GM12878 (cell line): ENCODE data around the gene PPP2R1A. TPM values are rescaled to one million over a fixed set of nuclear protein-coding genes. Genes with fewer than 3 reads are reported as not detected.

Experiments used
- ATAC-seq: fragments of 200-7000 bp; cut with Tn5 transposase; 3 replicates; pipeline ENCODE4 v1.9.1; 2020; ENCODE audit warnings: mild to moderate bottlenecking, moderate library complexity
- BruUV-seq: library from RNA; stranded (reverse); fragments of 400-500 nt; replicated peaks from 2 replicates; lab custom pipeline; 2021; lab: Mats Ljungman, UMichigan
- CTCF ChIA-PET: fragments of 300-600 bp; sonication (Branson Sonifier 250); formaldehyde crosslinking; extraction: SDS; loops from one replicate; lab custom pipeline; 2021; ENCODE audit warnings: inconsistent platforms; lab: Yijun Ruan, JAX
- POLR2A ChIA-PET: fragments of 350-600 bp; formaldehyde crosslinking; extraction: SDS; loops from one replicate; lab custom pipeline; 2021; ENCODE audit warnings: inconsistent platforms; lab: Charles Lee
- RAD21 ChIA-PET: fragments of 300-600 bp; sonication (Branson Sonifier 250); formaldehyde crosslinking; loops from one replicate; lab custom pipeline; 2023; ENCODE audit warnings: antibody characterized with exemption; ENCODE audit not compliant: unreplicated experiment; lab: Charles Lee
- SMC1A ChIA-PET: fragments of 300-600 bp; sonication (Branson Sonifier 250); formaldehyde crosslinking; loops from one replicate; lab custom pipeline; 2023; ENCODE audit not compliant: unreplicated experiment, uncharacterized antibody; lab: Charles Lee
- DNase-seq: peaks from one replicate; pipeline ENCODE4 v3.0.0-alpha.2; 2011; ENCODE audit warnings: low read depth, low spot score
- FAIRE-seq: peaks from 3 replicates; lab custom pipeline; 2011; peaks lifted over from hg19 to GRCh38; lab: Jason Lieb, UNC
- H2AFZ ChIP-seq: 2 replicates; pipeline ENCODE4 v1.6.0; 2011; ENCODE audit warnings: low read depth, low read length, control low read depth; ENCODE audit not compliant: control insufficient read depth
- H3K27ac ChIP-seq: 2 replicates; pipeline ENCODE4 v1.5.1; 2011; ENCODE audit warnings: control low read depth; ENCODE audit not compliant: control insufficient read depth, insufficient read depth
- H3K27me3 ChIP-seq, 2 experiments: replicated peaks in 1 of 2; 2 replicates each; pipeline versions ENCODE4 v1.6.0 to v1.6.1; 2011; ENCODE audit warnings: low read length in 1 of 2; ENCODE audit not compliant: control insufficient read depth in 2 of 2, insufficient read depth in 2 of 2
- H3K36me3 ChIP-seq, 2 experiments: 2 replicates each; pipeline ENCODE4 v1.5.1; 2011; ENCODE audit warnings: low read length in 1 of 2; ENCODE audit not compliant: control insufficient read depth in 2 of 2, insufficient read depth in 2 of 2
- H3K4me1 ChIP-seq: 2 replicates; pipeline ENCODE4 v1.6.1; 2011; ENCODE audit warnings: mild to moderate bottlenecking, low read length, moderate library complexity, mixed read lengths; ENCODE audit not compliant: control insufficient read depth, insufficient read depth
- H3K4me2 ChIP-seq: 2 replicates; pipeline ENCODE4 v1.6.0; 2011; ENCODE audit warnings: control low read depth; ENCODE audit not compliant: control insufficient read depth, insufficient read depth
- H3K4me3 ChIP-seq: fragments of 200-600 bp; sonication (generic); 2 replicates; pipeline ENCODE4 v1.5.1; 2016
- H3K79me2 ChIP-seq: 2 replicates; pipeline ENCODE4 v1.6.0; 2011; ENCODE audit warnings: low read length; ENCODE audit not compliant: control insufficient read depth, insufficient read depth
- H3K9ac ChIP-seq: 2 replicates; pipeline ENCODE4 v1.8.0; 2011; ENCODE audit warnings: low read length, control low read depth, mixed read lengths; ENCODE audit not compliant: control insufficient read depth, insufficient read depth
- H3K9me3 ChIP-seq: replicated peaks from 3 replicates; pipeline ENCODE4 v1.5.1; 2011; ENCODE audit warnings: mild to moderate bottlenecking, low read length; ENCODE audit not compliant: control insufficient read depth, insufficient read depth
- H4K20me1 ChIP-seq: 2 replicates; pipeline ENCODE4 v1.6.0; 2011; ENCODE audit not compliant: control insufficient read depth, insufficient read depth
- ASH2L ChIP-seq: fragments of 300-600, 200-600 bp; sonication (generic); IDR thresholded peaks from 2 replicates; pipeline ENCODE4 v1.6.1; 2017; ENCODE audit warnings: low read depth, mild to moderate bottlenecking, borderline replicate concordance
- FOXM1 ChIP-seq: IDR thresholded peaks from 2 replicates; pipeline ENCODE4 v1.6.1; 2012; ENCODE audit warnings: low read depth, mild to moderate bottlenecking, inconsistent platforms, low read length, moderate library complexity
- MEF2B ChIP-seq: fragments of 450-650 bp; IDR thresholded peaks from 2 replicates; pipeline ENCODE4 v1.6.1; 2018; ENCODE audit warnings: mild to moderate bottlenecking, moderate library complexity; ENCODE audit not compliant: partially characterized antibody, poor library complexity, severe bottlenecking
- NFXL1 ChIP-seq: fragments of 450-650 bp; IDR thresholded peaks from 2 replicates; pipeline ENCODE4 v1.6.1; 2017; ENCODE audit warnings: antibody characterized with exemption, mild to moderate bottlenecking, borderline replicate concordance
- PML ChIP-seq: IDR thresholded peaks from 2 replicates; pipeline ENCODE4 v1.6.1; 2012; ENCODE audit warnings: low read length, inconsistent platforms
- STAT1 ChIP-seq: fragments of 450-650 bp; conservative IDR thresholded peaks from 2 replicates; pipeline ENCODE4 v1.6.1; 2014; ENCODE audit warnings: antibody characterized with exemption, mild to moderate bottlenecking
- WGBS: methylation state at CpG from one replicate; pipeline ENCODE4 v1.1.6; 2016; ENCODE audit warnings: low lambda C conversion rate; ENCODE audit not compliant: insufficient replicate concordance, insufficient coverage; ENCODE audit errors: missing lambda C conversion rate; 5-methylcytosine and 5-hydroxymethylcytosine counted together
- in situ Hi-C: fragments of 300-500 bp; cut with MboI; formaldehyde crosslinking; loops from 9 replicates; pipeline ENCODE4 v1.14.3; 2018; ENCODE audit warnings: mixed read lengths
- intact Hi-C: fragments of 100-400 bp; cut with micrococcal nuclease; formaldehyde crosslinking; loops from one replicate; pipeline ENCODE4 v1.14.2; 2022; ENCODE audit not compliant: unreplicated experiment
- polyA plus RNA-seq, 11 experiments: library from polyadenylated mRNA; depleted of rRNA in 4 of 11; unstranded in 6 of 11; stranded (reverse) in 5 of 11; fragments of >200 nt; fragmentation: Nextera tagmentation in 4 of 11; fragmentation: Illumina TruSeq in 1 of 11; extraction: Ambion mirVana in 4 of 11; extraction: Trizol in 1 of 11; gene quantifications; 1 replicate in 1 of 11; 2 replicates in 10 of 11; pipeline versions ENCODE4 v1.2.1 to v1.2.3, GENCODE V29; 2011 to 2016; ENCODE audit warnings: inconsistent platforms in 2 of 11, missing spikeins in 2 of 11, low read depth in 1 of 11
- total RNA-seq, 4 experiments: library from RNA; depleted of rRNA in 3 of 4; stranded (reverse); fragments of >200 nt in 3 of 4; fragmentation: Illumina TruSeq in 1 of 4; extraction: Trizol in 1 of 4; gene quantifications; 2 replicates each; pipeline versions ENCODE4 v1.2.1 to v1.2.3, GENCODE V29; 2013 to 2021
- TF ChIP-seq, protein P1 (sequence below): IDR thresholded peaks from 2 replicates; pipeline ENCODE4 v1.6.1; 2012; ENCODE audit warnings: low read length, inconsistent platforms
- TF ChIP-seq, protein P2 (sequence below): fragments of 450-650 bp; IDR thresholded peaks from 2 replicates; pipeline ENCODE4 v1.6.1; 2017; ENCODE audit warnings: mild to moderate bottlenecking, low read depth, inconsistent platforms; ENCODE audit not compliant: poor library complexity, severe bottlenecking

PPP2R1A gene
- total and polyA plus RNA-seq, 10 of the 15 experiments (the other 5 are each of a cell fraction or from before 2014, with no cell fraction given), result 16.0 to 359 (median 140) TPM

DNA sequence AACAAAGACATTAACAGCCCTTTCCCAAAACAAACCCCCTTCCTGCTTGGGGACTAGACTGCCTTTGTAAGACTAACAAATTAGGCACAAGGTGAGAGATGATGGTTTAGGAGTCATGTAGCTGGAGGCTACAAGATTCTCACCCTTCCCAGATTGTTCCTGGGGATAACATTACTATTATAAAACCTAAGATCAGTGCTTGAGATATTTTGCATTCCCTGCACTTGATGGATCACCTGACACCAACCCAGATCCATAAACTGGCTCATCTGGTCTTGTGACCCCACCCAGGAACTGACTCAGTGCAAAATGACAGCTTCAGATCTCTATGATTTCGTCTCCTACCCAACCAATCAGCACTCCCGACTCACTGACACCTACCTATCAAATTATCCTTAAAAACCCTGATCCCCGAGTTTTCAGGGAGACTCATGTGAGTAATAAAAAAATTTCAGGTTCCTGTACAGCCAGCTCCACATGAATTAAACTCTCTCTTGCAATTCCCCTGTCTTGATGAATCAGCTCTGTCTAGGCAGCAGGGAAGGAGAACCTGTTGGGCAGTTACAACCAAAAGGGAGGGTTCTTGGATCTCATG is 47.8 kb upstream of the PPP2R1A start:
- Histone ChIP-seq H3K4me2 (no peak overlapping the region), H4K20me1 (no peaks in the 10 kb centered on the region), H3K36me3 (no peaks in the 10 kb centered on the region), H3K79me2 (peaks cover 9% of the 10 kb centered on the region), H3K4me3 (no peak overlapping the region), H3K4me1 (peaks cover 5% of the 10 kb centered on the region), H3K9me3 (peaks cover 1% of the 10 kb centered on the region; the same call in 2 of the 3 replicates), H3K27me3 (no peaks in the 10 kb centered on the region), H2AFZ (no peak overlapping the region), H3K27ac (no peak overlapping the region), H3K9ac (no peak overlapping the region)
- ChIA-PET SMC1A (no interaction called here), CTCF (interaction anchor here (1.0 kb wide), 1 partner anchor 95 kb away, joined by 5 read pairs; no protein-coding TSS in a partner anchor), RAD21 (no interaction called here), POLR2A (no interaction called here)
- intact Hi-C loops (no loop called here), in situ Hi-C loops (loop anchor here (5.0 kb wide), 1 partner anchor 90 kb away; no protein-coding TSS in a partner anchor)
- WGBS, result 16% methylated on average over 3 of the region's 3 CpGs
- ATAC-seq (no peak), FAIRE-seq (no peak), DNase-seq (no peak)
- TF ChIP-seq ASH2L, result no peak
- no peak for TF ChIP-seq NFXL1
- TF ChIP-seq, protein P1, sequence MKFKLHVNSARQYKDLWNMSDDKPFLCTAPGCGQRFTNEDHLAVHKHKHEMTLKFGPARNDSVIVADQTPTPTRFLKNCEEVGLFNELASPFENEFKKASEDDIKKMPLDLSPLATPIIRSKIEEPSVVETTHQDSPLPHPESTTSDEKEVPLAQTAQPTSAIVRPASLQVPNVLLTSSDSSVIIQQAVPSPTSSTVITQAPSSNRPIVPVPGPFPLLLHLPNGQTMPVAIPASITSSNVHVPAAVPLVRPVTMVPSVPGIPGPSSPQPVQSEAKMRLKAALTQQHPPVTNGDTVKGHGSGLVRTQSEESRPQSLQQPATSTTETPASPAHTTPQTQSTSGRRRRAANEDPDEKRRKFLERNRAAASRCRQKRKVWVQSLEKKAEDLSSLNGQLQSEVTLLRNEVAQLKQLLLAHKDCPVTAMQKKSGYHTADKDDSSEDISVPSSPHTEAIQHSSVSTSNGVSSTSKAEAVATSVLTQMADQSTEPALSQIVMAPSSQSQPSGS, result no peak
- no peak for TF ChIP-seq MEF2B
- TF ChIP-seq STAT1, result no peak
- TF ChIP-seq, protein P2, sequence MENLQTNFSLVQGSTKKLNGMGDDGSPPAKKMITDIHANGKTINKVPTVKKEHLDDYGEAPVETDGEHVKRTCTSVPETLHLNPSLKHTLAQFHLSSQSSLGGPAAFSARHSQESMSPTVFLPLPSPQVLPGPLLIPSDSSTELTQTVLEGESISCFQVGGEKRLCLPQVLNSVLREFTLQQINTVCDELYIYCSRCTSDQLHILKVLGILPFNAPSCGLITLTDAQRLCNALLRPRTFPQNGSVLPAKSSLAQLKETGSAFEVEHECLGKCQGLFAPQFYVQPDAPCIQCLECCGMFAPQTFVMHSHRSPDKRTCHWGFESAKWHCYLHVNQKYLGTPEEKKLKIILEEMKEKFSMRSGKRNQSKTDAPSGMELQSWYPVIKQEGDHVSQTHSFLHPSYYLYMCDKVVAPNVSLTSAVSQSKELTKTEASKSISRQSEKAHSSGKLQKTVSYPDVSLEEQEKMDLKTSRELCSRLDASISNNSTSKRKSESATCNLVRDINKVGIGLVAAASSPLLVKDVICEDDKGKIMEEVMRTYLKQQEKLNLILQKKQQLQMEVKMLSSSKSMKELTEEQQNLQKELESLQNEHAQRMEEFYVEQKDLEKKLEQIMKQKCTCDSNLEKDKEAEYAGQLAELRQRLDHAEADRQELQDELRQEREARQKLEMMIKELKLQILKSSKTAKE, result no peak
- TF ChIP-seq FOXM1, result no peak
- TF ChIP-seq PML, result no peak
- no TSS peak for BruUV-seq
